ENCODE measurements around the gene ST8SIA6.
"Not testable (repeated sequence)": the region's sequence is repeated elsewhere in the genome, so short reads cannot be mapped to it uniquely, and the experiment has no call there.

ST8SIA6 gene

GRCh38 chr10:17456032-17456548 is 1.7 kb upstream of the ST8SIA6 start:
- no peak for DNase-seq

- no peak for DNase-seq
Observed at GRCh38 chr10:17455015-17455520, 673 bp upstream of the ST8SIA6 start.

- DNase-seq, result no peak
Observed at GRCh38 chr10:17453373-17454091, 863 bp downstream of the ST8SIA6 start.

GRCh38 chr10:17453035-17453372 is 1.4 kb downstream of the ST8SIA6 start:
- no peak for DNase-seq

- DNase-seq, result no peak
Observed at GRCh38 chr10:17452060-17452841, 2.1 kb downstream of the ST8SIA6 start.

GRCh38 chr10:17450024-17450423 is 4.4 kb downstream of the ST8SIA6 start:
- DNase-seq, result no peak

GRCh38 chr10:17445400-17445998 is 8.9 kb downstream of the ST8SIA6 start:
- no peak for DNase-seq

- no peak for DNase-seq
Observed at GRCh38 chr10:17444388-17444714, 10.0 kb downstream of the ST8SIA6 start.

GRCh38 chr10:17443707-17444387 is 10.5 kb downstream of the ST8SIA6 start:
- DNase-seq, result no peak

GRCh38 chr10:17438583-17438982 is 15.8 kb downstream of the ST8SIA6 start:
- no peak for DNase-seq

- DNase-seq, result not testable (repeated sequence)
Observed at GRCh38 chr10:17436578-17436977, 17.8 kb downstream of the ST8SIA6 start.

GRCh38 chr10:17435953-17436352 is 18.4 kb downstream of the ST8SIA6 start:
- DNase-seq, result no peak

GRCh38 chr10:17435187-17435586 is 19.2 kb downstream of the ST8SIA6 start:
- no peak for DNase-seq

GRCh38 chr10:17432723-17433122 is 21.7 kb downstream of the ST8SIA6 start:
- no peak for DNase-seq

GRCh38 chr10:17431871-17432311 is 22.5 kb downstream of the ST8SIA6 start:
- no peak for DNase-seq

GRCh38 chr10:17430647-17431355 is 23.6 kb downstream of the ST8SIA6 start:
- DNase-seq, result no peak

GRCh38 chr10:17429490-17429889 is 24.9 kb downstream of the ST8SIA6 start:
- DNase-seq, result no peak

- no peak for DNase-seq
Observed at GRCh38 chr10:17428351-17429097, 25.9 kb downstream of the ST8SIA6 start.

- DNase-seq, result no peak
Observed at GRCh38 chr10:17427666-17428350, 26.6 kb downstream of the ST8SIA6 start.

- DNase-seq, result no peak
Observed at GRCh38 chr10:17427201-17427600, 27.2 kb downstream of the ST8SIA6 start.

- DNase-seq, result no peak
Observed at GRCh38 chr10:17426263-17426750, 28.1 kb downstream of the ST8SIA6 start.

Data from NCI-H187 treated with DMSO at 0.1 percent for 48 hours (cell line).